IMR-90 (cell line): ENCODE data around the gene DBP. TPM values are rescaled to one million over a fixed set of nuclear protein-coding genes. Genes with fewer than 3 reads are reported as not detected.

ENCODE experiments used
- ATAC-seq: fragments of 200-7000 bp; cut with Tn5 transposase; 2 replicates; pipeline ENCODE4 v1.9.1; 2020; ENCODE audit warnings: low read depth, mild to moderate bottlenecking, moderate library complexity
- BruUV-seq: library from RNA; stranded (reverse); fragments of 400-500 nt; replicated peaks from 2 replicates; lab custom pipeline; 2021; lab: Mats Ljungman, UMichigan
- CTCF ChIA-PET: fragments of 300-600 bp; formaldehyde crosslinking; extraction: SDS; loops from one replicate; lab custom pipeline; 2021; ENCODE audit warnings: antibody characterized with exemption; lab: Yijun Ruan, JAX
- POLR2A ChIA-PET: fragments of 300-600 bp; sonication (Branson Sonifier 250); formaldehyde crosslinking; loops from one replicate; lab custom pipeline; 2022; ENCODE audit warnings: antibody characterized with exemption; ENCODE audit not compliant: unreplicated experiment; lab: Charles Lee
- DNase-seq: peaks from one replicate; pipeline ENCODE4 v3.0.0; 2013
- H2AFZ ChIP-seq: replicated peaks from 2 replicates; pipeline ENCODE3; 2013; ENCODE audit warnings: low read length, mild to moderate bottlenecking; ENCODE audit not compliant: poor library complexity
- H2AK5ac ChIP-seq: 2 replicates; pipeline ENCODE4 v1.6.1; 2013; ENCODE audit warnings: low read depth, low read length, inconsistent platforms
- H2AK9ac ChIP-seq: replicated peaks from 2 replicates; pipeline ENCODE3; 2013; ENCODE audit warnings: mild to moderate bottlenecking, low read depth, low read length, moderate library complexity; ENCODE audit not compliant: poor library complexity
- H2BK120ac ChIP-seq: 2 replicates; pipeline ENCODE4 v1.6.1; 2013; ENCODE audit warnings: low read depth, low read length, inconsistent platforms
- H2BK15ac ChIP-seq: 3 replicates; pipeline ENCODE4 v1.6.1; 2013; ENCODE audit warnings: low read depth, low read length, inconsistent platforms
- H2BK20ac ChIP-seq: 2 replicates; pipeline ENCODE4 v1.6.1; 2013; ENCODE audit warnings: low read depth, mild to moderate bottlenecking, inconsistent platforms, low read length, moderate library complexity
- H2BK5ac ChIP-seq: 2 replicates; pipeline ENCODE4 v1.6.1; 2013; ENCODE audit warnings: mild to moderate bottlenecking, low read depth, low read length, inconsistent platforms; ENCODE audit not compliant: poor library complexity, severe bottlenecking
- H3K14ac ChIP-seq: replicated peaks from 2 replicates; pipeline ENCODE4 v1.6.1; 2013; ENCODE audit warnings: low read depth, low read length, inconsistent platforms
- H3K18ac ChIP-seq: 2 replicates; pipeline ENCODE4 v1.6.1; 2013; ENCODE audit warnings: low read depth, low read length, control low read depth
- H3K23ac ChIP-seq: 2 replicates; pipeline ENCODE4 v1.6.1; 2013; ENCODE audit warnings: low read depth, low read length, inconsistent platforms
- H3K27ac ChIP-seq: 2 replicates; pipeline ENCODE4 v1.5.1; 2013; ENCODE audit warnings: mild to moderate bottlenecking, control low read depth, low read length; ENCODE audit not compliant: insufficient read depth
- H3K27me3 ChIP-seq: 2 replicates; pipeline ENCODE4 v1.6.1; 2013; ENCODE audit warnings: low read length; ENCODE audit not compliant: control insufficient read depth, insufficient read depth
- H3K36me3 ChIP-seq: 2 replicates; pipeline ENCODE4 v1.6.1; 2013; ENCODE audit warnings: low read length, mixed read lengths; ENCODE audit not compliant: control insufficient read depth, insufficient read depth
- H3K4ac ChIP-seq: 2 replicates; pipeline ENCODE4 v1.6.1; 2013; ENCODE audit warnings: low read depth, low read length, inconsistent platforms
- H3K4me1 ChIP-seq: 2 replicates; pipeline ENCODE4 v1.6.1; 2013; ENCODE audit warnings: low read length, mixed read lengths; ENCODE audit not compliant: control insufficient read depth, insufficient read depth
- H3K4me2 ChIP-seq: 2 replicates; pipeline ENCODE4 v1.6.1; 2013; ENCODE audit warnings: low read depth, mild to moderate bottlenecking, control low read depth, low read length, moderate library complexity
- H3K4me3 ChIP-seq: 2 replicates; pipeline ENCODE4 v1.5.1; 2013; ENCODE audit warnings: low read depth, mild to moderate bottlenecking, control low read depth, low read length, moderate library complexity; ENCODE audit not compliant: insufficient read depth
- H3K56ac ChIP-seq: 2 replicates; pipeline ENCODE4 v1.6.1; 2013; ENCODE audit warnings: low read length, inconsistent platforms; ENCODE audit not compliant: insufficient read depth; ENCODE audit errors: extremely low read depth
- H3K79me1 ChIP-seq, 2 experiments: 2 replicates each; pipeline ENCODE4 v1.6.1; 2013; ENCODE audit warnings: low read length in 2 of 2, inconsistent platforms in 1 of 2, low read depth in 1 of 2
- H3K9ac ChIP-seq: 2 replicates; pipeline ENCODE4 v1.6.1; 2013; ENCODE audit warnings: low read depth, low read length, control low read depth
- H3K9me1 ChIP-seq: 2 replicates; pipeline ENCODE4 v1.6.1; 2013; ENCODE audit warnings: low read length, inconsistent platforms; ENCODE audit not compliant: insufficient read depth
- H3K9me3 ChIP-seq: 2 replicates; pipeline ENCODE4 v1.6.1; 2013; ENCODE audit warnings: low read length; ENCODE audit not compliant: control insufficient read depth, insufficient read depth
- H4K20me1 ChIP-seq: 2 replicates; pipeline ENCODE4 v1.6.1; 2013; ENCODE audit warnings: low read length, inconsistent platforms; ENCODE audit not compliant: insufficient read depth
- H4K5ac ChIP-seq: 2 replicates; pipeline ENCODE4 v1.6.1; 2013; ENCODE audit warnings: mild to moderate bottlenecking, low read depth, low read length, control low read depth
- H4K8ac ChIP-seq, 2 experiments: 2 replicates each; pipeline ENCODE4 v1.6.1; 2013; ENCODE audit warnings: low read depth in 2 of 2, low read length in 2 of 2, control low read depth in 1 of 2, inconsistent platforms in 1 of 2
- H4K91ac ChIP-seq: 2 replicates; pipeline ENCODE4 v1.6.1; 2013; ENCODE audit warnings: low read depth, low read length, inconsistent platforms; ENCODE audit not compliant: insufficient read depth
- BHLHE40 ChIP-seq: fragments of 150-350 bp; IDR thresholded peaks from 2 replicates; pipeline ENCODE4 v1.6.1; 2016; ENCODE audit warnings: mild to moderate bottlenecking, low read depth, low read length
- CEBPB ChIP-seq: IDR thresholded peaks from 2 replicates; pipeline ENCODE4 v1.6.1; 2012; ENCODE audit warnings: low read depth, low read length, improper control_type of control experiment
- CHD1 ChIP-seq: IDR thresholded peaks from 2 replicates; pipeline ENCODE4 v1.6.1; 2012; ENCODE audit warnings: low read depth, low read length, improper control_type of control experiment
- MAFK ChIP-seq: IDR thresholded peaks from 2 replicates; pipeline ENCODE4 v1.6.1; 2012; ENCODE audit warnings: low read depth, low read length, improper control_type of control experiment
- MXI1 ChIP-seq: IDR thresholded peaks from 2 replicates; pipeline ENCODE4 v1.6.1; 2012; ENCODE audit warnings: low read depth, mild to moderate bottlenecking, low read length, moderate library complexity, borderline replicate concordance
- NFE2L2 ChIP-seq: fragments of 150-350 bp; IDR thresholded peaks from 2 replicates; pipeline ENCODE4 v1.6.1; 2016; ENCODE audit warnings: low read depth, mild to moderate bottlenecking, low read length
- POLR2A ChIP-seq: IDR thresholded peaks from 2 replicates; pipeline ENCODE4 v1.6.1; 2012; ENCODE audit warnings: mild to moderate bottlenecking, low read depth, low read length
- RAD21 ChIP-seq: IDR thresholded peaks from 2 replicates; pipeline ENCODE4 v1.6.1; 2012; ENCODE audit warnings: low read length, improper control_type of control experiment
- RCOR1 ChIP-seq: IDR thresholded peaks from 2 replicates; pipeline ENCODE4 v1.6.1; 2012; ENCODE audit warnings: mild to moderate bottlenecking, low read length, improper control_type of control experiment; ENCODE audit not compliant: insufficient replicate concordance
- RFX5 ChIP-seq: IDR thresholded peaks from 2 replicates; pipeline ENCODE4 v1.8.0; 2012; ENCODE audit warnings: low read depth, mild to moderate bottlenecking, low read length, moderate library complexity
- SMC3 ChIP-seq: fragments of 150-350 bp; IDR thresholded peaks from 2 replicates; pipeline ENCODE4 v1.6.1; 2016; ENCODE audit warnings: low read depth, mild to moderate bottlenecking, antibody characterized with exemption, low read length, moderate library complexity
- USF2 ChIP-seq: fragments of 150-350 bp; IDR thresholded peaks from 2 replicates; pipeline ENCODE4 v1.6.1; 2017; ENCODE audit warnings: mild to moderate bottlenecking, antibody characterized with exemption, low read length, low read depth
- WGBS, 2 experiments: methylation state at CpG; one replicate each; pipeline versions ENCODE4 v1.1.5 to v1.1.7; 2013; ENCODE audit warnings: missing lambda C conversion rate in 2 of 2; ENCODE audit not compliant: insufficient read length in 1 of 2; ENCODE audit errors: extremely low coverage in 2 of 2; 5-methylcytosine and 5-hydroxymethylcytosine counted together
- dilution Hi-C: fragments of 300-500 bp; cut with HindIII; formaldehyde crosslinking; loops from one replicate; pipeline ENCODE4 v1.14.3; 2018; ENCODE audit warnings: low sequenced_read_pairs; ENCODE audit not compliant: unreplicated experiment
- in situ Hi-C: fragments of 300-500 bp; cut with MboI; formaldehyde crosslinking; loops from 3 replicates; pipeline ENCODE4 v1.14.3; 2019; ENCODE audit warnings: low sequenced_read_pairs, inconsistent platforms, mixed read lengths
- intact Hi-C: fragments of 100-400 bp; cut with micrococcal nuclease; formaldehyde crosslinking; loops from 2 replicates; pipeline ENCODE4 v1.10.0; 2022
- polyA plus RNA-seq, 3 experiments: library from polyadenylated mRNA; depleted of rRNA; stranded (reverse); fragments of >200 nt; gene quantifications; 2 replicates each; pipeline ENCODE4 v1.2.3, GENCODE V29; 2012; ENCODE audit warnings: low replicate concordance in 1 of 3
- total RNA-seq: library from RNA; depleted of rRNA; stranded (reverse); fragments of >200 nt; gene quantifications from 2 replicates; pipeline ENCODE4 v1.2.3, GENCODE V29; 2012

Gene DBP
- total and polyA plus RNA-seq, 2 of the 4 experiments (the other 2 are of a cell fraction): 3.0 to 3.6 TPM

DNA sequence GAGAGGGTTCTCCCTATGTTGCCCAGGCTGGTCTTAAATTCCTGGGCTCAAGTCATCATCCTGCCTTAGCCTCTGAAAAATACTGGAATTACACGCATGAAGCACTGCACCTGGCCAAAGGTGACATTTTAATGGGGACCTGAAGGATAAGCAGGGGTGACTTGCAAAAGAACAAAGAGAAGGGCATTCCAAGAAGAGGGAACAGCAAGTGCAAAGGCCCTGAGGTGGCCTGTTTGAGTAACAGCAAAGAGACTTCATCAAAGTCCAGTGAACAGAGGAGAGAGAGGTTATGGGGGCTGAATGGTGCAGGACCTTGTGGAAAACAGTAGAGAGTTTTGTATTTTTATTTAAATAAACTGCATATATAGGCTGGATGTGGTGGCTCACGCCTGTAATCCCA is 4.7 kb upstream of the DBP start:
- DNase-seq: no peak
- no peak overlapping the region for H2BK120ac ChIP-seq
- no peak overlapping the region for H2BK15ac ChIP-seq
- H3K14ac ChIP-seq: no peak overlapping the region
- no peaks in the 10 kb centered on the region for H3K9me3 ChIP-seq
- BruUV-seq: no TSS peak
- ChIA-PET CTCF (no interaction called here), POLR2A (no interaction called here)
- H3K9ac ChIP-seq: no peak overlapping the region
- H4K20me1 ChIP-seq: peaks cover 3% of the 10 kb centered on the region; the same call in 1 of the 2 replicates
- no peak overlapping the region for H3K56ac ChIP-seq
- peaks cover 5% of the 10 kb centered on the region for H3K9me1 ChIP-seq
- no peak overlapping the region for H3K18ac ChIP-seq
- H2BK5ac ChIP-seq: no peak overlapping the region
- no peak for TF ChIP-seq NFE2L2
- TF ChIP-seq RCOR1: no peak
- no peak for TF ChIP-seq RAD21
- no peak for TF ChIP-seq RFX5
- no peak for TF ChIP-seq MXI1
- TF ChIP-seq SMC3: no peak
- TF ChIP-seq BHLHE40: no peak
- TF ChIP-seq CEBPB: no peak
- no peak for TF ChIP-seq CHD1
- TF ChIP-seq MAFK: no peak
- TF ChIP-seq USF2: no peak
- no peak for TF ChIP-seq POLR2A
- H3K36me3 ChIP-seq: no peaks in the 10 kb centered on the region
- ATAC-seq: no peak
- H4K5ac ChIP-seq: no peak overlapping the region
- H4K91ac ChIP-seq: no peak overlapping the region
- H3K79me1 ChIP-seq: peaks cover 0 to 4% of the 10 kb centered on the region in 2 experiments; a peak in 2 of 4 replicates
- H2AK9ac ChIP-seq: no peak overlapping the region
- H3K23ac ChIP-seq: no peak overlapping the region
- H3K27me3 ChIP-seq: no peaks in the 10 kb centered on the region
- no peak overlapping the region for H4K8ac ChIP-seq
- intact Hi-C loops (loop anchor here (10.0 kb wide), 1 partner anchor 323 kb away; the partner anchor contains the start of gene FTL), in situ Hi-C loops (loop anchor here (10.0 kb wide), 2 partner anchors 193 to 323 kb away; partner anchors contain the start of genes FTL and HSD17B14), dilution Hi-C loops (no loop called here)
- no peak overlapping the region for H2AK5ac ChIP-seq
- no peak overlapping the region for H3K4me3 ChIP-seq
- WGBS, 2 experiments: 100% methylated on average over 1 of the region's 2 CpGs; no CpG with 5 or more reads in 1 of the 2 experiments
- H3K4me1 ChIP-seq: peaks cover 8% of the 10 kb centered on the region
- H2AFZ ChIP-seq: no peak overlapping the region
- no peak overlapping the region for H3K4me2 ChIP-seq
- no peak overlapping the region for H3K4ac ChIP-seq
- H3K27ac ChIP-seq: no peak overlapping the region
- no peak overlapping the region for H2BK20ac ChIP-seq
